Activated CD4-positive, alpha-beta memory T cell treated with anti-CD3 and anti-CD28 coated beads, Interleukin-2, amount 10 ng/mL, durations not matched to agents 7 days and 5 days (primary cell): ENCODE measurements around the gene GLIS1. TPM values are rescaled to one million over a fixed set of nuclear protein-coding genes. Genes with fewer than 3 reads are reported as not detected.

Source experiments
- CTCF ChIA-PET: fragments of 350-600 bp; sonication (Branson Sonifier 250); formaldehyde crosslinking; loops from one replicate; lab custom pipeline; 2021; ENCODE audit warnings: antibody characterized with exemption, inconsistent platforms; lab: Charles Lee
- POLR2A ChIA-PET: fragments of 350-600 bp; sonication (Branson Sonifier 250); formaldehyde crosslinking; loops from one replicate; lab custom pipeline; 2021; ENCODE audit warnings: antibody characterized with exemption; lab: Charles Lee
- DNase-seq: peaks from one replicate; pipeline ENCODE4 v3.0.0-alpha.2; 2020
- H3K27ac Mint-ChIP-seq: one replicate; pipeline ENCODE4 v1.8.0; 2021; ENCODE audit warnings: mild to moderate bottlenecking, mixed read lengths
- H3K27me3 Mint-ChIP-seq: one replicate; pipeline ENCODE4 v1.8.0; 2021; ENCODE audit warnings: mixed read lengths
- H3K36me3 Mint-ChIP-seq: one replicate; pipeline ENCODE4 v1.8.0; 2021; ENCODE audit warnings: low read depth, mixed read lengths
- H3K4me1 Mint-ChIP-seq: one replicate; pipeline ENCODE4 v1.8.0; 2021; ENCODE audit warnings: mixed read lengths
- H3K4me3 Mint-ChIP-seq: one replicate; pipeline ENCODE4 v1.8.0; 2021; ENCODE audit warnings: mild to moderate bottlenecking, mixed read lengths
- H3K9me3 Mint-ChIP-seq: one replicate; pipeline ENCODE4 v1.8.0; 2021; ENCODE audit warnings: mixed read lengths
- total RNA-seq, 2 experiments: library from RNA; stranded (reverse); gene quantifications; one replicate each; pipeline ENCODE4 v1.2.3, GENCODE V29; 2021

GLIS1 gene
- total RNA-seq, 2 experiments from 2014 or later: not detected

- CTCF ChIA-PET: no interaction called here
- Mint-ChIP-seq H3K27me3 (peaks cover 19% of the 10 kb centered on the region), H3K4me3 (no peak overlapping the region), H3K9me3 (no peaks in the 10 kb centered on the region), H3K27ac (no peak overlapping the region), H3K4me1 (no peaks in the 10 kb centered on the region), H3K36me3 (no peaks in the 10 kb centered on the region)
- no peak for DNase-seq
- POLR2A ChIA-PET: no interaction called here
These were observed 34.0 kb downstream of the GLIS1 start for GRCh38 chr1:53704804-53705445.

DNA sequence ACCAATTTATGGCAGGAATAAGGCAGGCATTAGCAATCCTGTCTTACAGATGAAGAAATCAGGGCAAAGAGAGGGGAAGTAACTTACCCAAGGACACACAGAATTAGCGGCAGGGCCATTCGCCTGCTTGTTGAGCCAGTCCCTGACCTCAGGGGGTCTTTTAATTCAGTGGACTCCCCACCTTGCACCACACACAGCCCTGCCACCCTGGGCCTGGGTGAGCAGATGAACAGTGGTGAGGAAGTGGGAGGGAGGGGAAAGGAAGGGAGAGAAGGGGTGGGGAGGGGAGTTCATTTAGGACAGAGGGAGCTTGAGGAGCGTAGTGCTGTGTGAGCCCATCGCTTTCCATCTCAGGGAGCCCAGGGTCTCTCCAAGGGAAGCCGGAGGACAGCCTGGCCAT is 34.7 kb downstream of the GLIS1 start:
- H3K4me1 Mint-ChIP-seq: no peaks in the 10 kb centered on the region
- H3K27ac Mint-ChIP-seq: no peak overlapping the region
- H3K27me3 Mint-ChIP-seq: peaks cover 19% of the 10 kb centered on the region
- H3K4me3 Mint-ChIP-seq: no peak overlapping the region
- H3K9me3 Mint-ChIP-seq: no peaks in the 10 kb centered on the region
- no peaks in the 10 kb centered on the region for H3K36me3 Mint-ChIP-seq
- ChIA-PET POLR2A (no interaction called here), CTCF (no interaction called here)
- DNase-seq: no peak

DNA sequence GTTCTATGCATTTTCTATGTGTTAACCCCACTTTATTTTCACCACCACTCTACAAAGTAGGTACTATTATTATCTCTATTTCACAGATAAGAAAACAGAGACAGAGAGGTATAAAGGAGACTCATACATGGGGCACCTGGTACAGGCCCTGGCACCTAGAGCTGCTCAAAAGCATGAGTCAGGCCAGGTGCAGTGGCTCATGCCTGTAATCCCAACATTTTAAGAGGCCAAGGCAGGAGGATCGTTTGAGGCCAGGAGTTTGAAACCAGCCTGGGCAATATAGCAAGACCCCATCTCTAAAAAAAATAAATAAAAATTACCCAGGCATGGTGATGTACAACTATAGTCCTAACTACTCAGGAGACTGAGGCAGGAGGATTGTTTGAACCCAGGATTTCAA is 35.8 kb downstream of the GLIS1 start:
- no peak overlapping the region for H3K4me3 Mint-ChIP-seq
- POLR2A ChIA-PET: no interaction called here
- H3K4me1 Mint-ChIP-seq: no peaks in the 10 kb centered on the region
- H3K27ac Mint-ChIP-seq: no peak overlapping the region
- peaks cover 19% of the 10 kb centered on the region for H3K27me3 Mint-ChIP-seq
- DNase-seq: no peak
- CTCF ChIA-PET: no interaction called here
- H3K36me3 Mint-ChIP-seq: no peaks in the 10 kb centered on the region
- H3K9me3 Mint-ChIP-seq: no peaks in the 10 kb centered on the region

DNA sequence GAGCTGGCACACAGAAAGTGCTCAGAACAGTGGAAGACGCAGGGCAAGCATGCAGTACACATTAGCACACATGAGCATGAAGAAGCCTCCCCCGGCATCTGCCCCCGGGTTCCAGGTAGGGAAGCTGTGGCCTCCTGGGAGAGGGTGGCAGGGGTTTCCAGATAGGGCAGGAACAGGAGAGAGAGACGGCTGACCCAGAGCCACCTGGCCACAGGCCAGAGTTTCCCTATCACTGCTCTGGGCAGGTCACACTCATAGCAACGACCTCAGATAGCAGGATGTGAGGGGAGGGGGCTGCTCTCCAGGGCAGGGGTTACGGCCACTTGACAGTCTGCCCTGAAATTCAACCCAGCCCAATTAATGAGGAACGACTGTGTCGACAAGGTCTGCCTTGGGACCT is 36.6 kb downstream of the GLIS1 start:
- ChIA-PET POLR2A (no interaction called here), CTCF (no interaction called here)
- Mint-ChIP-seq H3K4me3 (no peak overlapping the region), H3K27ac (no peak overlapping the region), H3K36me3 (no peaks in the 10 kb centered on the region), H3K9me3 (no peaks in the 10 kb centered on the region), H3K27me3 (peaks cover 19% of the 10 kb centered on the region), H3K4me1 (peaks cover 2% of the 10 kb centered on the region)
- no peak for DNase-seq

- H3K36me3 Mint-ChIP-seq: no peaks in the 10 kb centered on the region
- CTCF ChIA-PET: no interaction called here
- H3K4me3 Mint-ChIP-seq: no peak overlapping the region
- POLR2A ChIA-PET: no interaction called here
- H3K9me3 Mint-ChIP-seq: no peaks in the 10 kb centered on the region
- DNase-seq: no peak
- H3K4me1 Mint-ChIP-seq: peaks cover 2% of the 10 kb centered on the region
- no peak overlapping the region for H3K27ac Mint-ChIP-seq
- peaks cover 19% of the 10 kb centered on the region for H3K27me3 Mint-ChIP-seq
These were observed 38.2 kb downstream of the GLIS1 start for GRCh38 chr1:53700776-53701175.

GRCh38 chr1:53699981-53700380 is 39.0 kb downstream of the GLIS1 start:
- CTCF ChIA-PET: interaction anchor here (0.6 kb wide), 1 partner anchor 260 kb away, joined by 4 read pairs; no protein-coding TSS in a partner anchor
- POLR2A ChIA-PET: no interaction called here
- no peak for DNase-seq
- Mint-ChIP-seq H3K27ac (no peak overlapping the region), H3K4me1 (peaks cover 2% of the 10 kb centered on the region), H3K9me3 (no peaks in the 10 kb centered on the region), H3K4me3 (no peak overlapping the region), H3K36me3 (no peaks in the 10 kb centered on the region), H3K27me3 (peaks cover 17% of the 10 kb centered on the region)

DNA sequence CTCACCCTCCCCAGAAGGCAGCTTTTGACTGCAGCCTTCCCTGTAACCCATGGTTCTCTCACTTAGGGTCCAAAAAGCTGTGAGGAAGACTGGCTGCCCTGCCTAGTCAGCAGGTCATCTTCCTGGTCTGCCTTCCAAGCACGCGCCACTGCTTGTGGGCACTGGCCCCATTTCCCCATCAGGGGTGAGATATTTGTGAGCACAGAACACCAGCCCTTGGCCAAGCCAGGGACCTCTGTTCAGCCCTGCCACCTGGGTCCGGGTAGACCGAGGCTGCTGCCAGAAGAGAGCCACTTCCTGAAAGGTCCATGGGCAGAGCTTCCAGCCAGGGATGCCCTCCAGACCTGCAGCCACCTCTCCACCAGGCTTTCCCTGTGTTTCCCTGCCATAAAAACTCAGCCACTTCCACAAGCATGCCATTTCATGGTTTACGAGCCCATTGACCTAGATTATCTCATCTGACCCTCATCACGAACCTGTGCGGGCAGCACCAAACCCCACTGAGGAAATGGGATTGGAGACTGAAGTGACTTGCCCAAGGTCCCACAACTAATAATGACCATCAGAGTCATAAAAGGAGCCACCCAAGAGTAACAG is 40.5 kb downstream of the GLIS1 start:
- H3K4me3 Mint-ChIP-seq: no peak overlapping the region
- H3K36me3 Mint-ChIP-seq: no peaks in the 10 kb centered on the region
- CTCF ChIA-PET: no interaction called here

DNA sequence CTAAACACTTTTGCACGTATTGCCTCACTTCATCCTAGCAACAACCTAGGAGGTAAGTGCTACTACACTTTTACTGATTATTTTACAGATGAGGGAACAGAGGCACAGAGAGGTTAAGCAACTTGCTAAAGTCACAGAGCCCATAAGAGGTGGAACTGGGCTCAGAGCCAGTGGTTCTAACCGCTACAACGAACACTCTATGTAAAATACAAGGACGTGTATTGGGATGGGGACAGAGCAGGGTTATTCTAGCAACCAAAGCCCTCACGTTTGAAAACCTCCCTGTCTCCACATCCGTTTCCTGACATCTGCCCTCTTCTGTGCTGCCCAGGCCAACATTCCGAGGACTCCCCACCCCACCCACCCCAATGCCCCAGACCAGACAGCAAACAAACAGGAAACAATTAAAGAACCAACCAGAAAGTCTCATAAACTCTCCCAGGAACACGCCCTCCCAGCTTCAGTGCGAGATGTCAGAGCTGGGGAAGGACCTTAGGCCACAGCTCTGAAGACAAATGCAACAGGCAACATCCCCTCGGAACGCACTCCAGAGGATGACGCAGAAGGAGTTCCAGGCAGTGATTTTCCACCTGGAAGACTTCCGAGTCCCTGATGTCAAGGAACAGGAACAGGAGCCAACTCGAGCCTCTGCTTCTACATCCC is 41.1 kb downstream of the GLIS1 start:
- Mint-ChIP-seq H3K36me3 (no peaks in the 10 kb centered on the region), H3K27me3 (peaks cover 7% of the 10 kb centered on the region), H3K9me3 (no peaks in the 10 kb centered on the region), H3K27ac (no peak overlapping the region), H3K4me1 (peaks cover 2% of the 10 kb centered on the region), H3K4me3 (no peak overlapping the region)
- POLR2A ChIA-PET: no interaction called here
- CTCF ChIA-PET: no interaction called here
- no peak for DNase-seq

More for the DNA sequence above, 40.5 kb downstream of the GLIS1 start:
- POLR2A ChIA-PET: no interaction called here
- Mint-ChIP-seq H3K27me3 (peaks cover 7% of the 10 kb centered on the region), H3K27ac (no peak overlapping the region), H3K9me3 (no peaks in the 10 kb centered on the region), H3K4me1 (peaks cover 2% of the 10 kb centered on the region)
- no peak for DNase-seq

DNA sequence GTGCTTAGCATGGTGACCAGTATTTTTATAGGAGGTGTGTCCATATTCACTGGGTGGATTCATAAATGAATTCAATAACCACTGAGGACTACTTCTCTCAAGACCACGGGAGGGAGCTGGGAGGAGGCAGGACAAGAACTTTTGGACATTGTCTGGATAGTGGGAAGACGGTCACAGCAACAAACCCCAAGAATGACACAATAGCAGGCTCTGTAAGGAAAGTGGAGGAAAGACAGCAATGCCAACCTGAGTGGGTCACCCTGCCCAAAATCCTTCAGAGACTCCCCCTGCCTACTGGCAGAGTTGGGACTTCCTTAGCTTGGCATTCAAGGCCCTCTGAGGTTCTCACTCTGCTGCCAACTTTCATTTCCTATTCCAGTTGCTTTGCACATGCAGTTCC is 42.0 kb downstream of the GLIS1 start:
- ChIA-PET CTCF (no interaction called here), POLR2A (no interaction called here)
- Mint-ChIP-seq H3K36me3 (no peaks in the 10 kb centered on the region), H3K4me1 (peaks cover 2% of the 10 kb centered on the region), H3K9me3 (no peaks in the 10 kb centered on the region), H3K4me3 (no peak overlapping the region), H3K27me3 (peaks cover 7% of the 10 kb centered on the region), H3K27ac (no peak overlapping the region)
- no peak for DNase-seq

DNA sequence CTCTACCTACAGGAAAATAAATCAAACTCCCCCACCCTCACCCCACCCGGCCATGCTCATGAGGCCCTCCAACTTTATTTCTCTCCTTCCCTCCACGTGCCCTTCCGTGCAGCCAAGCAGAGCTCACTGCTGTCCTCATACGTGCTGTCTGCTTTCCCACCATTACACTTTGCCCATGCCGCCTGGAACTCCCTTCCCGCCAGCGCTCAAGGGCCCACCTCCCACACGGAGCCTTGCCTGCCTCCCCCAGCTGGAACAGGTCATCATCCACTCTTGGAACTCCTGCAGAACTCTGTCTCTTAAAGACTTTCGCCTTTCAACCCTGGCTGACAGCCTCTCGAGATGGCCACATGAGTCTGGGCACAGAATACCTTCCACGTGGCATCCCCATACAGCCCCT is 42.4 kb downstream of the GLIS1 start:
- no peak overlapping the region for H3K4me3 Mint-ChIP-seq
- no peak overlapping the region for H3K27ac Mint-ChIP-seq
- ChIA-PET POLR2A (no interaction called here), CTCF (no interaction called here)
- no peak for DNase-seq
- H3K9me3 Mint-ChIP-seq: no peaks in the 10 kb centered on the region
- peaks cover 7% of the 10 kb centered on the region for H3K27me3 Mint-ChIP-seq
- no peaks in the 10 kb centered on the region for H3K36me3 Mint-ChIP-seq
- H3K4me1 Mint-ChIP-seq: peaks cover 2% of the 10 kb centered on the region

GRCh38 chr1:53696051-53696450 is 42.9 kb downstream of the GLIS1 start:
- no peak for DNase-seq
- CTCF ChIA-PET: interaction anchor here (0.5 kb wide), 1 partner anchor 209 kb away, joined by 3 read pairs; no protein-coding TSS in a partner anchor
- no peaks in the 10 kb centered on the region for H3K9me3 Mint-ChIP-seq
- peaks cover 2% of the 10 kb centered on the region for H3K4me1 Mint-ChIP-seq
- no peak overlapping the region for H3K27ac Mint-ChIP-seq
- POLR2A ChIA-PET: no interaction called here
- no peaks in the 10 kb centered on the region for H3K36me3 Mint-ChIP-seq
- peaks cover 7% of the 10 kb centered on the region for H3K27me3 Mint-ChIP-seq
- H3K4me3 Mint-ChIP-seq: no peak overlapping the region

GRCh38 chr1:53695116-53695515 is 43.8 kb downstream of the GLIS1 start:
- ChIA-PET POLR2A (no interaction called here), CTCF (no interaction called here)

GRCh38 chr1:53694718-53695091 is 44.3 kb downstream of the GLIS1 start:
- no peak overlapping the region for H3K4me3 Mint-ChIP-seq
- H3K9me3 Mint-ChIP-seq: no peaks in the 10 kb centered on the region
- ChIA-PET CTCF (no interaction called here), POLR2A (no interaction called here)
- peaks cover 2% of the 10 kb centered on the region for H3K4me1 Mint-ChIP-seq
- DNase-seq: no peak
- H3K27me3 Mint-ChIP-seq: peaks cover 2% of the 10 kb centered on the region
- no peak overlapping the region for H3K27ac Mint-ChIP-seq
- H3K36me3 Mint-ChIP-seq: no peaks in the 10 kb centered on the region

More at GRCh38 chr1:53695116-53695515, 43.8 kb downstream of the GLIS1 start:
- H3K9me3 Mint-ChIP-seq: no peaks in the 10 kb centered on the region
- no peak overlapping the region for H3K27ac Mint-ChIP-seq
- peaks cover 2% of the 10 kb centered on the region for H3K27me3 Mint-ChIP-seq
- H3K4me1 Mint-ChIP-seq: peaks cover 2% of the 10 kb centered on the region
- H3K36me3 Mint-ChIP-seq: no peaks in the 10 kb centered on the region
- H3K4me3 Mint-ChIP-seq: no peak overlapping the region
- no peak for DNase-seq
